WTC11 (cell line): ENCODE results near the gene FRMD4A. TPM values are rescaled to one million over a fixed set of nuclear protein-coding genes. Genes with fewer than 3 reads are reported as not detected.

Source experiments
- ATAC-seq: fragments of 200-7000 bp; cut with Tn5 transposase; 2 replicates; pipeline ENCODE4 v1.10.0; 2021; ENCODE audit warnings: mild to moderate bottlenecking, moderate library complexity
- CTCF ChIA-PET: fragments of 300-600 bp; sonication (Branson Sonifier 250); formaldehyde crosslinking; loops from one replicate; lab custom pipeline; 2021; ENCODE audit warnings: antibody characterized with exemption; lab: Charles Lee
- POLR2A ChIA-PET: fragments of 350-600 bp; sonication (Branson Sonifier 250); formaldehyde crosslinking; loops from one replicate; lab custom pipeline; 2021; ENCODE audit warnings: antibody characterized with exemption; lab: Charles Lee
- DNase-seq: peaks from one replicate; pipeline ENCODE4 v3.0.0; 2021; ENCODE audit warnings: low spot score
- H3K27ac Mint-ChIP-seq: 2 replicates; pipeline ENCODE4 v1.8.0; 2021; ENCODE audit warnings: mixed read lengths
- H3K27me3 Mint-ChIP-seq: 2 replicates; pipeline ENCODE4 v1.8.0; 2021; ENCODE audit warnings: low read depth, mild to moderate bottlenecking, moderate library complexity, mixed read lengths
- H3K36me3 Mint-ChIP-seq: 2 replicates; pipeline ENCODE4 v1.8.0; 2021; ENCODE audit warnings: mixed read lengths
- H3K4me1 Mint-ChIP-seq: 2 replicates; pipeline ENCODE4 v1.8.0; 2022; ENCODE audit warnings: mixed read lengths
- H3K4me3 Mint-ChIP-seq: 2 replicates; pipeline ENCODE4 v1.8.0; 2021; ENCODE audit warnings: mild to moderate bottlenecking, moderate library complexity, mixed read lengths
- H3K9me3 Mint-ChIP-seq: 2 replicates; pipeline ENCODE4 v1.8.0; 2021; ENCODE audit warnings: mixed read lengths
- CBFB ChIP-seq: sonication (generic); formaldehyde crosslinking; IDR thresholded peaks from 2 replicates; pipeline ENCODE4 v1.8.1; 2022; ENCODE audit warnings: mild to moderate bottlenecking, low read depth, missing genetic modification reagents
- CDX4 ChIP-seq: fragments of 250-450 bp; sonication (Bioruptor Pico); IDR thresholded peaks from 2 replicates; pipeline ENCODE4 v1.9.0; 2021; ENCODE audit warnings: moderate library complexity, mild to moderate bottlenecking, inconsistent platforms, borderline replicate concordance
- EMX1 ChIP-seq: fragments of 250-450 bp; sonication (Bioruptor Pico); IDR thresholded peaks from 2 replicates; pipeline ENCODE4 v1.8.0; 2021; ENCODE audit warnings: mild to moderate bottlenecking
- ETV6 ChIP-seq: sonication (generic); formaldehyde crosslinking; IDR thresholded peaks from 2 replicates; pipeline ENCODE4 v1.8.1; 2022; ENCODE audit warnings: mild to moderate bottlenecking, missing genetic modification reagents
- FOXK1 ChIP-seq: sonication (generic); formaldehyde crosslinking; IDR thresholded peaks from 2 replicates; pipeline ENCODE4 v1.8.0; 2022; ENCODE audit warnings: mild to moderate bottlenecking, moderate library complexity, missing genetic modification reagents
- GABPB1 ChIP-seq: sonication (generic); formaldehyde crosslinking; IDR thresholded peaks from 2 replicates; pipeline ENCODE4 v1.8.1; 2023; ENCODE audit warnings: mild to moderate bottlenecking, missing genetic modification reagents
- GRHL2 ChIP-seq: fragments of 250-450 bp; sonication (Bioruptor Pico); IDR thresholded peaks from 2 replicates; pipeline ENCODE4 v1.8.0; 2022; ENCODE audit warnings: mild to moderate bottlenecking, moderate library complexity; ENCODE audit not compliant: insufficient replicate concordance, severe bottlenecking
- IRF1 ChIP-seq: sonication (generic); formaldehyde crosslinking; IDR thresholded peaks from 2 replicates; pipeline ENCODE4 v1.8.0; 2023; ENCODE audit warnings: missing genetic modification reagents
- JAZF1 ChIP-seq: fragments of 250-450 bp; sonication (Bioruptor Pico); IDR thresholded peaks from 2 replicates; pipeline ENCODE4 v1.9.0; 2021; ENCODE audit warnings: moderate library complexity, mild to moderate bottlenecking, inconsistent platforms
- KAT7 ChIP-seq: sonication (generic); formaldehyde crosslinking; IDR thresholded peaks from 2 replicates; pipeline ENCODE4 v1.8.1; 2023; ENCODE audit warnings: missing genetic modification reagents, mild to moderate bottlenecking, borderline replicate concordance
- NR2C2 ChIP-seq: sonication (generic); formaldehyde crosslinking; IDR thresholded peaks from 2 replicates; pipeline ENCODE4 v1.8.0; 2022; ENCODE audit warnings: mild to moderate bottlenecking, missing genetic modification reagents
- PREB ChIP-seq: sonication (generic); formaldehyde crosslinking; IDR thresholded peaks from 2 replicates; pipeline ENCODE4 v1.8.1; 2022; ENCODE audit warnings: mild to moderate bottlenecking, missing genetic modification reagents, moderate library complexity, borderline replicate concordance
- SMAD3 ChIP-seq: sonication (generic); formaldehyde crosslinking; IDR thresholded peaks from 2 replicates; pipeline ENCODE4 v1.8.0; 2022; ENCODE audit warnings: missing genetic modification reagents, mild to moderate bottlenecking, borderline replicate concordance
- SOX15 ChIP-seq: fragments of 250-450 bp; sonication (Bioruptor Pico); IDR thresholded peaks from 2 replicates; pipeline ENCODE4 v1.9.0; 2021; ENCODE audit warnings: mild to moderate bottlenecking
- STAT6 ChIP-seq: sonication (generic); formaldehyde crosslinking; conservative IDR thresholded peaks from 2 replicates; pipeline ENCODE4 v1.8.1; 2023; ENCODE audit warnings: mild to moderate bottlenecking, low read depth, missing genetic modification reagents, moderate library complexity
- TP53 ChIP-seq: sonication (generic); formaldehyde crosslinking; IDR thresholded peaks from 2 replicates; pipeline ENCODE4 v1.8.1; 2023; ENCODE audit warnings: mild to moderate bottlenecking, missing genetic modification reagents
- ZBTB43 ChIP-seq: sonication (generic); formaldehyde crosslinking; IDR thresholded peaks from 2 replicates; pipeline ENCODE4 v1.8.1; 2023; ENCODE audit warnings: mild to moderate bottlenecking, missing genetic modification reagents
- ZNF138 ChIP-seq: sonication (generic); formaldehyde crosslinking; conservative IDR thresholded peaks from 2 replicates; pipeline ENCODE4 v1.8.1; 2022; ENCODE audit warnings: mild to moderate bottlenecking, moderate library complexity, missing genetic modification reagents
- ZNF263 ChIP-seq: sonication (generic); formaldehyde crosslinking; IDR thresholded peaks from 2 replicates; pipeline ENCODE4 v1.8.1; 2022; ENCODE audit warnings: low read depth, mild to moderate bottlenecking, moderate library complexity, missing genetic modification reagents
- ZNF416 ChIP-seq: fragments of 250-450 bp; sonication (Bioruptor Pico); IDR thresholded peaks from 2 replicates; pipeline ENCODE4 v1.9.0; 2021; ENCODE audit warnings: mild to moderate bottlenecking, inconsistent platforms
- ZNF423 ChIP-seq: fragments of 250-450 bp; sonication (Bioruptor Pico); IDR thresholded peaks from 2 replicates; pipeline ENCODE4 v2.1.2; 2022; ENCODE audit warnings: mild to moderate bottlenecking, moderate library complexity
- ZNF512 ChIP-seq: sonication (generic); formaldehyde crosslinking; IDR thresholded peaks from 2 replicates; pipeline ENCODE4 v1.8.1; 2022; ENCODE audit warnings: missing genetic modification reagents, borderline replicate concordance
- total RNA-seq: library from RNA; stranded (reverse); gene quantifications from 3 replicates; pipeline ENCODE4 v1.2.3, GENCODE V29; 2021

The FRMD4A gene
- total RNA-seq, 1 experiment from 2014 or later = 35.5 TPM

- TF ChIP-seq STAT6 (CRISPR knock-in tag) = no peak
- no peak for TF ChIP-seq JAZF1 (CRISPR knock-in tag)
- no peak for TF ChIP-seq FOXK1 (CRISPR knock-in tag)
- no peak for TF ChIP-seq CBFB (CRISPR knock-in tag)
- TF ChIP-seq ETV6 = no peak
- no peak for TF ChIP-seq GABPB1
- no peak for TF ChIP-seq ZNF512 (CRISPR knock-in tag)
- no peak for TF ChIP-seq ZNF138 (CRISPR knock-in tag)
- TF ChIP-seq SMAD3 = no peak
- TF ChIP-seq ZNF423 (CRISPR knock-in tag) = no peak
- TF ChIP-seq IRF1 (CRISPR knock-in tag) = no peak
- no peak for TF ChIP-seq CDX4 (CRISPR knock-in tag)
- TF ChIP-seq ZBTB43 = no peak
- no peak for TF ChIP-seq PREB (CRISPR knock-in tag)
- no peak for TF ChIP-seq NR2C2 (CRISPR knock-in tag)
- no peak for TF ChIP-seq GRHL2 (CRISPR knock-in tag)
Measured at GRCh38 chr10:13939391-13939790, 391.3 kb downstream of the FRMD4A start (continued).

GRCh38 chr10:13938950-13939349 lies 391.8 kb downstream of the FRMD4A start:
- H3K4me1 Mint-ChIP-seq = peaks cover 4% of the 10 kb centered on the region
- H3K27me3 Mint-ChIP-seq = no peaks in the 10 kb centered on the region
- DNase-seq = no peak
- TF ChIP-seq GRHL2 (CRISPR knock-in tag) = no peak
- TF ChIP-seq EMX1 (CRISPR knock-in tag) = no peak
- no peak for TF ChIP-seq SOX15 (CRISPR knock-in tag)
- TF ChIP-seq TP53 (CRISPR knock-in tag) = no peak
- no peak for TF ChIP-seq ZNF263 (CRISPR knock-in tag)
- TF ChIP-seq KAT7 (CRISPR knock-in tag) = no peak
- TF ChIP-seq ZNF416 (CRISPR knock-in tag) = no peak
- TF ChIP-seq, all 79 proteins: peak for 0
- Mint-ChIP-seq H3K9me3 (peaks cover 19% of the 10 kb centered on the region), H3K27ac (no peak overlapping the region), H3K36me3 (peaks cover 8% of the 10 kb centered on the region), H3K4me3 (no peak overlapping the region)
- no peak for ATAC-seq
- POLR2A ChIA-PET = no interaction called here
- CTCF ChIA-PET = interaction anchor here (0.6 kb wide), 1 partner anchor 154 kb away, joined by 3 read pairs; no protein-coding TSS in a partner anchor
